NCI-H524 (cell line): ENCODE measurements around the gene KLHL2.

ENCODE experiments used
- DNase-seq, 2 experiments: peaks; one replicate each; lab custom pipeline; 2025; lab: John Stamatoyannopoulos, UW

The KLHL2 gene

GRCh38 chr4:165368567-165368966, 161.2 kb downstream of the KLHL2 start:
- DNase-seq = no peak

GRCh38 chr4:165369522-165369921, 162.2 kb downstream of the KLHL2 start:
- DNase-seq = no peak

GRCh38 chr4:165370530-165370929, 163.2 kb downstream of the KLHL2 start:
- no peak for DNase-seq
